Measurements from ENCODE around the gene ZNF823.

GRCh38 chr19:11694533-11695439, 44.0 kb downstream of the ZNF823 start:
- TF ChIP-seq, protein P1, sequence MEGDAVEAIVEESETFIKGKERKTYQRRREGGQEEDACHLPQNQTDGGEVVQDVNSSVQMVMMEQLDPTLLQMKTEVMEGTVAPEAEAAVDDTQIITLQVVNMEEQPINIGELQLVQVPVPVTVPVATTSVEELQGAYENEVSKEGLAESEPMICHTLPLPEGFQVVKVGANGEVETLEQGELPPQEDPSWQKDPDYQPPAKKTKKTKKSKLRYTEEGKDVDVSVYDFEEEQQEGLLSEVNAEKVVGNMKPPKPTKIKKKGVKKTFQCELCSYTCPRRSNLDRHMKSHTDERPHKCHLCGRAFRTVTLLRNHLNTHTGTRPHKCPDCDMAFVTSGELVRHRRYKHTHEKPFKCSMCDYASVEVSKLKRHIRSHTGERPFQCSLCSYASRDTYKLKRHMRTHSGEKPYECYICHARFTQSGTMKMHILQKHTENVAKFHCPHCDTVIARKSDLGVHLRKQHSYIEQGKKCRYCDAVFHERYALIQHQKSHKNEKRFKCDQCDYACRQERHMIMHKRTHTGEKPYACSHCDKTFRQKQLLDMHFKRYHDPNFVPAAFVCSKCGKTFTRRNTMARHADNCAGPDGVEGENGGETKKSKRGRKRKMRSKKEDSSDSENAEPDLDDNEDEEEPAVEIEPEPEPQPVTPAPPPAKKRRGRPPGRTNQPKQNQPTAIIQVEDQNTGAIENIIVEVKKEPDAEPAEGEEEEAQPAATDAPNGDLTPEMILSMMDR (IDR thresholded peaks at IDR 0.05; ENCODE audit: low read length): no peak
- no peak for TF ChIP-seq EZH2 (IDR thresholded peaks at IDR 0.05; ENCODE audit: borderline replicate concordance, low read length)

Measured in OCI-LY1 (cell line).